D721Med (cell line): ENCODE results near the gene POTEJ.
"Not testable (repeated sequence)": the region's sequence is repeated elsewhere in the genome, so short reads cannot be mapped to it uniquely, and the experiment has no call there.

Experiments
- DNase-seq: peaks from one replicate; pipeline ENCODE4 v3.0.0; 2011; ENCODE audit warnings: low spot score; ENCODE audit not compliant: insufficient read length
- FAIRE-seq: peaks from 2 replicates; lab custom pipeline; 2011; peaks lifted over from hg19 to GRCh38; lab: Jason Lieb, UNC

The POTEJ gene

GRCh38 chr2:130599393-130599792 is 11.8 kb upstream of the POTEJ start, which contains the start of gene CFC1:
TSS of gene CFC1 (minus strand) at chr2:130599575. CDS start at chr2:130599287, 288 bp downstream.
- FAIRE-seq, DNase-seq: not testable (repeated sequence)

GRCh38 chr2:130599926-130600325 is 11.3 kb upstream of the POTEJ start:
- not testable (repeated sequence) for FAIRE-seq, DNase-seq

GRCh38 chr2:130601648-130602302 is 9.5 kb upstream of the POTEJ start:
- FAIRE-seq, DNase-seq: not testable (repeated sequence)

- FAIRE-seq, DNase-seq: not testable (repeated sequence)
Observed at GRCh38 chr2:130608276-130609001, 2.8 kb upstream of the POTEJ start.

GRCh38 chr2:130609002-130609920 is 2.0 kb upstream of the POTEJ start:
- FAIRE-seq, DNase-seq: not testable (repeated sequence)

- not testable (repeated sequence) for DNase-seq, FAIRE-seq
Observed at GRCh38 chr2:130610486-130610885, 754 bp upstream of the POTEJ start.

- not testable (repeated sequence) for FAIRE-seq, DNase-seq
Observed at GRCh38 chr2:130628784-130629475, 17.7 kb downstream of the POTEJ start.

- not testable (repeated sequence) for DNase-seq, FAIRE-seq
Observed at GRCh38 chr2:130638973-130639372, 27.7 kb downstream of the POTEJ start.

- FAIRE-seq, DNase-seq: not testable (repeated sequence)
Observed at GRCh38 chr2:130641688-130642087, 30.4 kb downstream of the POTEJ start.

GRCh38 chr2:130649285-130649684 is 38.0 kb downstream of the POTEJ start:
- not testable (repeated sequence) for DNase-seq, FAIRE-seq

GRCh38 chr2:130664506-130664905 is 53.3 kb downstream of the POTEJ start:
- DNase-seq, FAIRE-seq: not testable (repeated sequence)

- FAIRE-seq, DNase-seq: not testable (repeated sequence)
Observed at GRCh38 chr2:130665596-130665995, 54.4 kb downstream of the POTEJ start.

- DNase-seq, FAIRE-seq: not testable (repeated sequence)
Observed at GRCh38 chr2:130667516-130667915, 56.3 kb downstream of the POTEJ start.

- not testable (repeated sequence) for DNase-seq, FAIRE-seq
Observed at GRCh38 chr2:130670026-130670745, 58.9 kb downstream of the POTEJ start.

GRCh38 chr2:130692041-130692770 is 81.0 kb downstream of the POTEJ start:
- FAIRE-seq, DNase-seq: not testable (repeated sequence)
